AG10803 (cell line): ENCODE results near the gene HSDL2.
"Not testable (repeated sequence)": the region's sequence is repeated elsewhere in the genome, so short reads cannot be mapped to it uniquely, and the experiment has no call there.

Experiments
- DNase-seq: peaks from one replicate; pipeline ENCODE4 v3.0.0; 2010; ENCODE audit warnings: low read depth
- H3K4me3 ChIP-seq: 2 replicates; pipeline ENCODE4 v1.5.1; 2011; ENCODE audit warnings: mild to moderate bottlenecking, low read length, control low read depth
- TF ChIP-seq, protein P1 (sequence below): conservative IDR thresholded peaks from 2 replicates; pipeline ENCODE4 v1.5.1; 2011; ENCODE audit warnings: mild to moderate bottlenecking, low read length, control low read depth, inconsistent platforms

HSDL2 gene

DNA sequence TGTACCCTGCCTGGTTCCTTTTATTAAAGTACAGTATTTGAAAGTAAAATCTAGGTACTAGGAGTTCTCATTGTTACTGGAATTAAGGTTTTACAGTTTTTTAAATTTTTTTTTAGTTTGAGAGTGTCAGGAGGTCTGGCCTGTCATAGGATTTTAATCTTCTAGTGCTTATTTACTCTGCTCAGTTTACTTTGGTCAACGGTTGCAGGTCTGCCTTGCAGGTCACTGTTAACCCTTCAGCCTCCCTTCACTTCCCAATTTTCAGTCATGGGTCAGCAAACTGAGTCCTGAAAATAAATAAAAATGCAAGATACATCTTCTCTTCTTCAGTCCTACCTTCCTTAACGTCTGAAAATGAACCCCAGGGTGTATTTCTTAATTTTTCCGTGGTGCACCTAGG lies 27.7 kb upstream of the HSDL2 start:
- no peak overlapping the region for H3K4me3 ChIP-seq
- TF ChIP-seq, protein P1, sequence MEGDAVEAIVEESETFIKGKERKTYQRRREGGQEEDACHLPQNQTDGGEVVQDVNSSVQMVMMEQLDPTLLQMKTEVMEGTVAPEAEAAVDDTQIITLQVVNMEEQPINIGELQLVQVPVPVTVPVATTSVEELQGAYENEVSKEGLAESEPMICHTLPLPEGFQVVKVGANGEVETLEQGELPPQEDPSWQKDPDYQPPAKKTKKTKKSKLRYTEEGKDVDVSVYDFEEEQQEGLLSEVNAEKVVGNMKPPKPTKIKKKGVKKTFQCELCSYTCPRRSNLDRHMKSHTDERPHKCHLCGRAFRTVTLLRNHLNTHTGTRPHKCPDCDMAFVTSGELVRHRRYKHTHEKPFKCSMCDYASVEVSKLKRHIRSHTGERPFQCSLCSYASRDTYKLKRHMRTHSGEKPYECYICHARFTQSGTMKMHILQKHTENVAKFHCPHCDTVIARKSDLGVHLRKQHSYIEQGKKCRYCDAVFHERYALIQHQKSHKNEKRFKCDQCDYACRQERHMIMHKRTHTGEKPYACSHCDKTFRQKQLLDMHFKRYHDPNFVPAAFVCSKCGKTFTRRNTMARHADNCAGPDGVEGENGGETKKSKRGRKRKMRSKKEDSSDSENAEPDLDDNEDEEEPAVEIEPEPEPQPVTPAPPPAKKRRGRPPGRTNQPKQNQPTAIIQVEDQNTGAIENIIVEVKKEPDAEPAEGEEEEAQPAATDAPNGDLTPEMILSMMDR: no peak
- DNase-seq: no peak

DNA sequence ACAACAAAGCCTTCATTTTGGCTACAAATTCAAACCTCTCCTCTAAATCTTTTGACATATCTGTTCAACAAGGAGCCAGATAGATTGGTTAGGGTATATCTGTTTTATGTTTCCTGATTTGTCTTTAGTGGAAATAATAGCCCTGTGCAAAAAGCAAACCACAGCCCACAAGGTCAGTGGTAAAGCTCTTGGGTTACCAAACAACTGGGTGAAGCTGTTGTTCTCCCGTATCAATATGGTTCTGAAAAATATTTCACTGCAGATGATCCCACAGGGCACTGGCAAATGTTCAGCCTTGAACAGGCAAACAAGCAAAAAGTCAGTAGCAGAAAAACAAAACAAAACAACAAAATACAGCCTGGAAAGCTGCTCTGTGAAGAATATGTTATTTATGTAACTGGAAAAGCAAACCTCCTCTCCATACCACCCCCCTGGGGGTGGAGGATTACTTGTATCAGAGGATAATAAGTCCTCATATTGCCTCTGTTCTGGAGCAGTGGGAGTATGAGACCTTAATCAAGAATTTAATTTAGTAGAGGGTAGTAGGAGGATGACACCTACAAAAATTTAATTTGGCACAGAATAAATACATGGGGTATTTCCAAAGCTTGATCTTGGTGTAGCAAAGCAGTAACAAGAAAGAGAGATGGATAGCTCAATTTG lies 25.7 kb upstream of the HSDL2 start:
- TF ChIP-seq, protein P1: no peak
- no peak overlapping the region for H3K4me3 ChIP-seq
- no peak for DNase-seq

DNA sequence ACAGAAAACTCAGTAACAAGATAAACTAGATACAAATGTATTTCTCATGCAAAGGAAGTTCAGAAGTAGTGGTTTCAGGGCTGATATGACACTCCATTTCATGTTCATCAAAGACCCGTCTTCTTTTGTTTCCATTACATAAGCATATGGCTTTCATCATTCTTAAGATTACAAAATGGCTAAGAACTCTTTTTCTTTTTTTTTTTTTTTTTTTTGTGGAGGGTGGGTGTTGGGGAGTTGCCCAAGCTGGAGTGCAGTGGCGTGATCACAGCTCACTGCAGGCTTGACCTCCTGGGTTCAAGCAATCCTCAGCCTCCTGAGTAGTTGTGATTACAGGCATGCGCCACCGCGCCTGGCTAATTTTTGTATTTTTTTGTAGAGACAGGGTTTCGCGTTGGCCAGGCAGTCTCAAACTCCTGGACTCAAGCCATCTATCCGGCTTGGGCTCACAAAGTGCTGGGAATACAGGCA lies 24.4 kb upstream of the HSDL2 start:
- TF ChIP-seq, protein P1: no peak

DNA sequence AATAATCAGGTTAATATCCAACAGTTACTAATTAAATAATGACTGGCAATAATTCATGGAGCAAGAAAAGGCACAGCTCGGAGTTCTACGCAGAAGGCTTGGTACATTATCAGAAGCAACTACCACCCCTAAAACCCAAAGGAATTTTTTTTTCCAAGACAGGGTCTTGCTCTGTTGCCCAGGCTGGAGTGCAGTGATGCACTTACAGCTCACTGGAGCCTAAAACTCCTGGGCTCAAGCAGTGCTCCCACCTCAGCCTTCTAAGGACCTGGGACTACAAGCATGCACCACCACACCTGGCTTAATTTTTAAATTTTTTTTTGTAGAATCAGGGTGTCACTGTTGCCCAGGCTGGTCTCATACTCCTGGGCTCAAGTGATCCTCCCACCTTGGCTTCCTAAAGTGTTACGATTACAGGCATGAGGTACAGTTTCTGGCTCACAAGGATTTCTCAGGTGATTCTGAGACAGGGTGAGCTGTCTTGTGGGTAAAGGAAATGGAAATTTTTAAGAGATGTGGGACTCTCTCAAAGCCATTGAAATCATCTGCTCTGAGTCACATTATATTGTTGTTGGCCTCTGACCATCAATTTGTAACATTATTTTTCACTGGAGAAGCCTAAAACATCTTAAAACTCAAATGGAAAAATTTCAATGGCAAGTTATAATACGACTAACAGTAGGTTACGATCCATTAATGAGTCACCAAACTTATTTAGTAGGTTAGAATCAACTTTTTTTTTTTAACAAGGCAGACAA lies 19.7 kb upstream of the HSDL2 start:
- peak; percentile 51 for DNase-seq
- TF ChIP-seq, protein P1: no peak
- no peak overlapping the region for H3K4me3 ChIP-seq

More for the DNA sequence above, 24.4 kb upstream of the HSDL2 start:
- DNase-seq: no peak
- no peak overlapping the region for H3K4me3 ChIP-seq

DNA sequence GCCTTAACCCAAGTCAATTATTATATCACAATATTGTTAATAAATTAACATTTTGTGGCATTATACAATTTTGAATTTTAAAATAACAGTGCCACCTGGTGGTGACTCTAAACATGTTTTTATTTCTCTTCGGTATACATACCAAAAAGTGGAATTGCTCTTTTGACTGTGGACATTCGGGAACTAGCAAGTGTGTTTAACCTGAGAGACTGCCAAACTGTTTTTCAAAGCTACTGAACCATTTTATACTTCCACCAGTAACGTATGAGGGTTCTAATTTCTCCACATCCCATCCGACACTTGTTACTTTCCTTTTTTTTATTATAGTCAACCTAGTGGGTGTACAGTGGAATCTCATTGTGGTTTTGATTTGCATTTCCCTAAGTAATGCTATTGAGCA lies 18.3 kb upstream of the HSDL2 start:
- no peak overlapping the region for H3K4me3 ChIP-seq
- TF ChIP-seq, protein P1: peak; percentile 56
- DNase-seq: peak; percentile 49

DNA sequence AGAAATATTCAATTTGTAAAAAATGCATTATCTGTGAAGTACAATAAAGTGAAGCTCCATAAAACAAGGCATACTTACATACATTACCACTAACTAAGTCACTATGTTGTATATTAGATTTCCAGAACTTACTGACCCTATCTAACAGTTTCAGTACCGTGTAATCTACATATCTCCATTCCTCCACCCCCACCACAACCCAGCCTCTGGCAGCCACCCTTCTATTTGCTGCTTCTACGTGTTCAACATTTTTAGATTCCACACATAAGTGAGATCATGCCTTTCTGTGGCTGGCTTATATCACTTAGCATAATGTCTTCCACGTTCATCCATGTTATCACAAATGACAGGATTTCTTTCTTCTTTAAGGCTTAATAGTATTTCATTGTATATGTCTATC lies 15.1 kb upstream of the HSDL2 start:
- DNase-seq: no peak
- no peak overlapping the region for H3K4me3 ChIP-seq
- TF ChIP-seq, protein P1: no peak

DNA sequence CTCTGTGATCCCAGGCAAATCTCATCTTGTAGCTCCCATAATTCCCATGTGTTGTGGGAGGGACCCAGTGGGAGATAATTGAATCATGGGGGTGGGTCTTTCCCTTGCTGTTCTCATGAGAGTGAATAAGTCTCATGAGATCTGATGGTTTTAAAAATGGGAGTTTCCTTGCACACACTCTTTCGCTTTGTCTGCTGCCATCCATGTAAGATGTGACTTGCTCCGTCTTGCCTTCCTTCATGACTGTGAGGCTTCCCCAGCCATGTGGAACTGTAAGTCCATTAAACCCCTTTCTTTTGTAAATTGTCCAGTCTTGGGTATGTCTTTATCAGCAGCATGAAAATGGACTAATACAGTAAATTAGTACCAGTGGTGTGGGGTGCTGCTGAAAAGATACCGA lies 14.7 kb upstream of the HSDL2 start:
- DNase-seq, H3K4me3 ChIP-seq: not testable (repeated sequence)
